Subcutaneous preadipocyte (primary cell): ENCODE data around the gene PRAMEF6. TPM values are rescaled to one million over a fixed set of nuclear protein-coding genes. Genes with fewer than 3 reads are reported as not detected.

ENCODE experiments used
- small RNA-seq: library from RNA; depleted of rRNA; stranded (forward); fragments of <200 nt; gene quantifications from one replicate; pipeline ENCODE3, GENCODE V24; 2012
- total RNA-seq: library from RNA; depleted of rRNA; stranded (reverse); fragments of >200 nt; gene quantifications from 2 replicates; pipeline ENCODE4 v1.2.3, GENCODE V29; 2012

PRAMEF6 gene
- total RNA-seq: not detected in 2 replicates

GRCh38 chr1:12947480-12947879 lies at the start of gene PRAMEF6:
Gene PRAMEF6, minus strand, starts transcription at chr1:12947580. Its CDS starts 5,062 bp downstream, at chr1:12942518.

GRCh38 chr1:12916310-12916709 lies 31.1 kb downstream of the PRAMEF6 start, which contains the start of gene PRAMEF7:
Gene PRAMEF7, plus strand, starts transcription at chr1:12916610. Its CDS starts 1,083 bp downstream, at chr1:12917693.

GRCh38 chr1:12898170-12898569 lies 49.2 kb downstream of the PRAMEF6 start, which contains the start of gene PRAMEF10:
Gene PRAMEF10, minus strand, starts transcription at chr1:12898270. Its CDS starts 2,423 bp downstream, at chr1:12895847.

Small RNA genes lying within 50 kb of the gene (small RNA-seq; reads per million reads assigned to genes)
- gene RNU6-1072P: not detected

Other genes with a start within 250 kb of the PRAMEF6 start
- not detected in 2 replicates for gene AADACL3, start 231.5 kb downstream of the PRAMEF6 start, total RNA-seq
- gene CFAP107, start 201.4 kb downstream of the PRAMEF6 start, total RNA-seq: not detected in 2 replicates
- under 0.01 TPM in 1 of 2 replicates, not detected in the other for gene PRAMEF12, start 173.8 kb downstream of the PRAMEF6 start, total RNA-seq
- not detected in 2 replicates for gene PRAMEF1, start 156.2 kb downstream of the PRAMEF6 start, total RNA-seq
- not detected in 2 replicates for gene PRAMEF11, start 116.2 kb downstream of the PRAMEF6 start, total RNA-seq
- gene HNRNPCL1, start 98.9 kb downstream of the PRAMEF6 start, total RNA-seq: not detected in 2 replicates
- under 0.01 TPM in 1 of 2 replicates, not detected in the other for gene PRAMEF2, start 90.5 kb downstream of the PRAMEF6 start, total RNA-seq
- gene PRAMEF4, start 61.4 kb downstream of the PRAMEF6 start, total RNA-seq: not detected in 2 replicates
- not detected in 2 replicates for gene PRAMEF10, start 49.3 kb downstream of the PRAMEF6 start, total RNA-seq
- not detected in 2 replicates for gene PRAMEF7, start 31.0 kb downstream of the PRAMEF6 start, total RNA-seq
- not detected in 2 replicates for gene PRAMEF27, start 109.0 kb upstream of the PRAMEF6 start, total RNA-seq
- not detected in 2 replicates for gene HNRNPCL3, start 113.2 kb upstream of the PRAMEF6 start, total RNA-seq
- not detected in 2 replicates for gene PRAMEF25, start 123.2 kb upstream of the PRAMEF6 start, total RNA-seq
- not detected in 2 replicates for gene HNRNPCL2, start 169.3 kb upstream of the PRAMEF6 start, total RNA-seq
- gene PRAMEF26, start 208.4 kb upstream of the PRAMEF6 start, total RNA-seq: not detected in 2 replicates
- gene HNRNPCL4, start 218.1 kb upstream of the PRAMEF6 start, total RNA-seq: not detected in 2 replicates
- not detected in 2 replicates for gene PRAMEF9, start 224.3 kb upstream of the PRAMEF6 start, total RNA-seq